CD4-positive, alpha-beta T cell treated with Interleukin-6 for 4 hours (primary cell): Measurements from ENCODE around the gene TEX2.

Experiments
- DNase-seq: peaks from one replicate; pipeline ENCODE4 v3.0.0-alpha.2; 2020; ENCODE audit warnings: mixed read lengths

TEX2 gene, protein sequence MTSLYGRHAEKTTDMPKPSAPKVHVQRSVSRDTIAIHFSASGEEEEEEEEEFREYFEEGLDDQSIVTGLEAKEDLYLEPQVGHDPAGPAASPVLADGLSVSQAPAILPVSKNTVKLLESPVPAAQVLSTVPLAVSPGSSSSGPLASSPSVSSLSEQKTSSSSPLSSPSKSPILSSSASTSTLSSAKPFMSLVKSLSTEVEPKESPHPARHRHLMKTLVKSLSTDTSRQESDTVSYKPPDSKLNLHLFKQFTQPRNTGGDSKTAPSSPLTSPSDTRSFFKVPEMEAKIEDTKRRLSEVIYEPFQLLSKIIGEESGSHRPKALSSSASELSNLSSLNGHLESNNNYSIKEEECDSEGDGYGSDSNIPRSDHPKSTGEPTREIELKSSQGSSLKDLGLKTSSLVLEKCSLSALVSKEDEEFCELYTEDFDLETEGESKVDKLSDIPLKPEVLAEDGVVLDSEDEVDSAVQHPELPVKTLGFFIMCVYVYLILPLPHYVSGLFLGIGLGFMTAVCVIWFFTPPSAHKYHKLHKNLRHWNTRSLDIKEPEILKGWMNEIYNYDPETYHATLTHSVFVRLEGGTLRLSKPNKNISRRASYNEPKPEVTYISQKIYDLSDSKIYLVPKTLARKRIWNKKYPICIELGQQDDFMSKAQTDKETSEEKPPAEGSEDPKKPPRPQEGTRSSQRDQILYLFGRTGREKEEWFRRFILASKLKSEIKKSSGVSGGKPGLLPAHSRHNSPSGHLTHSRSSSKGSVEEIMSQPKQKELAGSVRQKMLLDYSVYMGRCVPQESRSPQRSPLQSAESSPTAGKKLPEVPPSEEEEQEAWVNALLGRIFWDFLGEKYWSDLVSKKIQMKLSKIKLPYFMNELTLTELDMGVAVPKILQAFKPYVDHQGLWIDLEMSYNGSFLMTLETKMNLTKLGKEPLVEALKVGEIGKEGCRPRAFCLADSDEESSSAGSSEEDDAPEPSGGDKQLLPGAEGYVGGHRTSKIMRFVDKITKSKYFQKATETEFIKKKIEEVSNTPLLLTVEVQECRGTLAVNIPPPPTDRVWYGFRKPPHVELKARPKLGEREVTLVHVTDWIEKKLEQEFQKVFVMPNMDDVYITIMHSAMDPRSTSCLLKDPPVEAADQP

DNA sequence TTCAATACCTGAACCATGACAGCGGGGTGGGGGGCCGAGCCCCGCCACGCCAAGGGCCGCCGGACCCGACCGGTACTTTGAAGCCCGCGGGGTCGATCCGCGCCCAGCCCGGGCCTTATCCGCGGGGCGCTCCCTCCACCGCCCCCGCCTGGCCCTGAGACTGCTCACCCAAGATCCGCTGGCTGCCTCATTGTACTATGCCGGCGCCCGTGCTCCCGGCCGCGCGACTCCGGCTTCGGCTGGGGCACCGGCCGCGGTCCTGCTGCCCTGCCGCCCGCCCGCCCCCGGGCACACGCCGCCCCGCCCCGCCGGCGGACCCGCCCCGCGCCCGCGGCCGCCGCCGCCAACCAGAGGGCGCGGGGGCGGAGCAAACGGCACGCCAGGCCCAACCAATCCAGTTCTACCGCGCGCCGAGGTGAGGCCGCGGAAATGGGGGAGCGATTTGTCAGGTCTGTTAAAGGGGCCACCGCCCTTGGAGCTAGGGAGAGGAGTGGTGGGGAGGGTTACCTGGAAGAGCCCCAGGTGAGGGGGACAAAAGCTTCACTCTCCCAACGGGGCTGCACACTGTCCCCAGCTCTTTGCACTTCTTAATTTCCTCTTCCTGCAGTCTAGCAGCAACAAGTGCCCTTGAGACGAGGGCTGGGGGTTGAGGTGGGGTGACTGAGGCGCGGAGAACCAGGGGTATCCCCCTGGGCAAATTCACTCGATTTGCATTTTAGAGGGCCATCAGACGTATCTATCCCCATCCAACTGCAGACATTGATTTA, at the start of gene TEX2:
TSS of gene TEX2 (minus strand) at position 261 of the 767 bp plus-strand sequence. CDS start 49,043 bp downstream, outside the sequence.
- peak; percentile 94 for DNase-seq

DNA sequence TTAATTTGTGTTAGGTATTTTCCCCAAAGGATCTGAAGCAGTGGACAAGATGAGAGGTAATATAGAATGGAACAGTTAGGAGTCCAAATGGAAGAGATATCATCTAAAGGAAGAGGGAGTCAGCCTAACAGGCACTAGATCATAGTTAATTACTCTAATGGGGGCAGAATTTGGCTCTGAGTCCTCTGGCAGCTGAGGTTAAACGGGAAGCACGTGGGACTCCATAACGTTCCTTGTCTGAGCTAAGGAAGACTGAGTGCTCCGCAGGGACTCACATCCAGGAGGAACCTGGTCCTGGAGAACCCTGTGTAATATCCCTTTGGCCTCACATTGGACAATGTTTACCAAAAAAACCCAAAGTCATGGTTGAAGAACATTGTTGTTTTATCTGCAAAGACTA, 46.6 kb upstream of the TEX2 start:
- DNase-seq = no peak

DNA sequence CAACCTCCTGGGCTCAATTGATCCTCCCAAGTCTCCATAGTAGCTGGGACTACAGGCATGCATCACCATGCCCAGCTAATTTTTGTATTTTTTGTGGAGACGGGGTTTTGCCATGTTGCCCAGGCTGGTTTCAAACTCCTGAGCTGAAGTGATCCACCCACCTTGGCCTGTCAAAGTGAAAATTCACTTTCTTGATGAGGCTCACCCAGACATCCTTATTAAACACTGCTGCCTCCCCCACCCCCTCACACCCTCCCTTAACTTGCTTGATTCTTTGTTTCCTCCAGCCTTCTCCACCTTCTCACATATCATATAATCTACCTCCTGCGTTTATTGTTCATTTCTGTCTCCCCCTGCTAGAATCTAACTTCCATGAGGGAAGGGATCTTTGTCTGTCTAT, 46.0 kb upstream of the TEX2 start:
- no peak for DNase-seq

DNA sequence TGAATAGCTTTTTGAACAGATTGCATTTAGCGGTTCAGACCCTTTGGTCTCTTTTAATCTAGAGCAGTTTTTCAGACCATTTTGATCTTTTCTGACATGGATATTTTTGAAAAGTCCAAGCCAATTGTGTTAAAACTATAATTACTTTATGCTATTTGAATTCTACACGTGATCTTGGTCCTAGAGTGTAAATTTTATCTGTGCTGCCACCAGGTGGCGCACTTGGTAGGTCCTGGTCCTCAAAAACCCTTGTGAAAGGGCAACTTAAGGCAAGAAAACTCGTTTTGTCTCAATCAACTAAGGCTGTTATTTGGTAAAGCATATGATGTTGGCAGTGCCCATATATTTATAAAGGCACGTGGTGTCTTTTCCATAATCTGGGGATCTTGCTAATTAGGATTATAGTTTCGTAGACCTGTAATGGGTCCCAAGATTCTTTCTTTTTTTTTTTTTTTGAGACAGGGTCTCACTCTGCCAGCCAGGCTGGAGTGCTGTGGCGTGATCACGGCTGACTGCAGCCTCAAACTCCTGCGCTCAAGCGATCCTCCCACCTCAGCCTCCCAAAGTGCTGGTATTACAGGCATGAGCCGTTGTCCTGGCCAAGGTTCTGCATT, 43.9 kb upstream of the TEX2 start:
- peak; percentile 80 for DNase-seq

DNA sequence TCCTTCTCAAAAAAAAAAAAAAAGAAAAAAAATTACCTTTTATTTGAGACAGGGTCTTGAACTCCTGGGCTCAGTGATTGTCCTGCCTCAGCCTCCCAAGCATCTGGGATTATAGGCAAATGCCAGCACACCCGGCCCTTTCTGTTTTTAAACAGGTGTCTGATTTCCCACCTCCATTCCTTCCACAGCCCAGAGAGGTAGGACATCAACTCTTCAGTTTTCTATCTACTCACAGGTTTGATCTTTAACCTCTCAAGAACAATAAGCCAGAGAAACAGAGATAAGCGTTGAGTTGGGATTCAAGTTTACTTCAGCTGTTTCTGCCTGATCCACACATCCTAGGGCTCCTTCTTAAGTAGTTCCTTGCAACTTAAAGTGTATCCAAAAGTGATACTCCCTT, 41.5 kb upstream of the TEX2 start:
- DNase-seq = no peak

DNA sequence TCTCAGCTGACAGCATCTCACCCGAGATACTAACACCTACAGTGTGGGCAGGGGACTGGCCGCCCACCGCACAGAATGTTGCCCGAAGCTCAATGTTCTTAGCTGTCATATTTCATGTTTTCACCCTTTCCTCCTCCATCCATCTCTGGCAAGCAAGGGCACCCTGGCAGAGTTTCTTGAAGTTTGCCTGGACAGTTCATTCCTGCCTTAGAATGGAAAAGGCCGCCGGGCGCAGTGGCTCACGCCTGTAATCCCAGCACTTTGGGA, 37.6 kb upstream of the TEX2 start:
- no peak for DNase-seq

DNA sequence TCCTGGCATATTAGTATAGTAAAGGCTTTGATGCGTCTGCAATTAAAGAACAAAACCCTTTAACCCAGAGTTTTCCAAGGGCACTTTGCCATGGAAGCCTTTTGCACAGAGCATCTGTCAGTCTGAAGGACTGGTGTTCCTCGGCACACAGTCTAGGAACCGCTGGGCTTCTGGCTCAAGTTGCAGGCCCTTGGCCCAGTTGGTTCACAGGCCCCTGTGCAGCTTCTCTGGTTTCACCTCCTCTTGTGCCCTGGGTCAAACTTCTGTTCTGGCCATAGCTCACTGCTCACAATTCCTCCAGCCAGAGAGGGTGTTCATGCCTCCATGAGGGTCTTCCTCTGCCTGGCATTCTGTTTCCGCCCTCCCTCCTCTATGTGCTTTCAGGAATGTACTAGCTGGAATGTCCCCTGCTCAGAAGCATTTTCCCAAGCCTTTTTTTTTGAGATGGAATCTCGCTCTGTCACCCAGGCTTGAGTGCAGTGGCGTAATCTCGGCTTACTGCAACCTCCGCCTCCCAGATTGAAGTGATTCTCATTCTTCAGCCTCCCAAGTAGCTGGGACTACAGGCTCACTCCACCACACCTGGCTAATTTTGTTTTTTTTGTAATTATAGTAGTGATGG, 34.5 kb upstream of the TEX2 start:
- DNase-seq = no peak

DNA sequence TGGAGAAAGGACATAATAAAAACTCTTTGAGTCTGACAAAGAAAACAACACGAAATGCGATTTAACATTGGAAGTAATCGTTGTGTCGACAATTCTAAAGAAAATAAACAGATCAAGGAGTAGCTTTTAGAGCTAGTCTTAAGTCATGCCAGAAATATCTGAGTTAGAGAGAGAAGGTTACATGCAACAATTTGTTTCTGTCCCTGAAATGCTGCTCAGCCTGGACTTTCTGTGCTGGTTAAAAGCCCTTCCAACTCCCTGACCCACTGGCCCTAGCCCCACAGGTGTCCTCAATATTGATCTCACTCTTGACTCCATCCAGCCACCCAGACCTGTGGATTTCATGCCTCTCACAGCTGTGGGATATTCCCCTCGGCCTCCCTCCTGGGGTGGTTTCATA, 33.2 kb upstream of the TEX2 start:
- DNase-seq = no peak

DNA sequence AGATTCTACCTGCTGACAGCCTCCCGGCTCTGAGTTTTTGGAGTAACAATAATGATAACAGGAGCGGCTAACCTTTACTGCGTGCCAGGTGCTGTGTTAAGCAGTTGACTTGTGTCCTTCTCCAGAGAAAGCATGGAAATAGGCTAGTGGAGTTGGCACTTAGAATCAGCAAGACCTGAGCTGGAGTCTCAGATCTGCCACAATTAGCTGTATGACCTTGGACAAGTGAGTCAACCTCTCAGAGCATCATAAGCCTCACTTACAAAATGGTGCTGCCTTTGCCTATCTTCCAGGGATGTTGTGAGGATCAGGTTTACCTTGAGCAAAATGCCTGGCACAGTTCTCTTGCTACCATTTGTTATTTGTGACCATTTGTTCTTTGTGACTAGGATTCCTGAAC, 32.1 kb upstream of the TEX2 start:
- DNase-seq = no peak

DNA sequence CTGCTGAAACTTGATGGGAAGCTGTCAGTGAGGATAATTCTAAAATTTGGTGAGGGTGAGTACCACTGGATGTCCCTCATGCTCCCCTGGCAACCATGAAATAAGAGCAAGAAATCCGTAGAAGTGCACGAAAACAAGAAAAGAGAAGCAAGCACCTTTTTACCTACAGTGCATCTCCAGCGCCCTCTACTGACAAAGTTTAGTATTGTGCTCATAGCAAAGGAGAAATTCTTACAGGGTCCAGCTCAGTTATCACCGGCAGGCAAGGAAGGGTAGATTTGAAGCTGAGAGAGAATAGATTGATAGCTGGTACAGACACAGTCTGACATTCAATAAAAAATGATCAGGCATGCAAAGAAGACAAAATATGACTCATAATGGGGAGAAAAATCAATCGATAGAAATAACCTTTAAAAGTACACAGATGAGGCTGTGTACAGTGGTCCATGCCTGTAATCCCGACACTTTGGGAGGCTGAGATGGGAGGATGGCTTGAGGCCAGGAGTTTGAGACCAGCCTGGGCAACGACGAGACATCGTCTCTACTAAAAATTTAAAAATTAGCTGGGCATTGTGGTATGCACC, 28.3 kb upstream of the TEX2 start:
- no peak for DNase-seq

DNA sequence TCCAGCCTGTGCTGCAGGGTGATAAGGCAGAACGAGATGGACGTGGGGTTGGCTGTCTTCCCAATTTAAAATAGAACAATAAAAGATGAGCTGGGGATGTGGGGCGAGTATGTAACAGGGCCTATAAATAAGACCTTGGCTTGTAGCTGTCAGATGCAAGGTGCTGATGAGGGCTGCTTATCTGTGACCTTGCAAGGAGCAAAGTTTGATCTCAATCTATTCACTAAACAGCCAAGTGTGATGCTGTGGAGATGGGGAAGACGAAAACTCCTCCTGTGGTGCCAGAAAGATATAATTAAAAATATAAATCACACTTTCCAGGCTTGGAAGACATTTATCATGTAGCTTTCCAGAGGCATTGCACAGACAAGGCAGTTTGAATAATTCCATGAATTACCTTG, 26.7 kb upstream of the TEX2 start:
- DNase-seq = no peak

DNA sequence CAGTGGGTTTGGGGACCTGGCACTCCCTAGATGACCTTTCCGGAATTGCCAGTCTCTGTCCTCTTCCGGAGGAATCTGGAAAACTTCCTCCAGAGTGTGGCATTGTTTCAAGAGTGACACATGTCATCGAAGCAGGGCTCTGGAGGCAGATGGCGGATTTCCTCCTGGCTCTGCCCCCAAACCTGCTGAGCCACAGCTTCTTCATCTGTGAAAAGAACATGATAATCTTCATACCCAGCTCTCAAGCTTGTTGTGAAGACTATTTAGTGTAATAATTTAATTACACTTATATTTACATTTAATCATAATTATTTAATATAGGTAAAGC, 19.7 kb upstream of the TEX2 start:
- no peak for DNase-seq

DNA sequence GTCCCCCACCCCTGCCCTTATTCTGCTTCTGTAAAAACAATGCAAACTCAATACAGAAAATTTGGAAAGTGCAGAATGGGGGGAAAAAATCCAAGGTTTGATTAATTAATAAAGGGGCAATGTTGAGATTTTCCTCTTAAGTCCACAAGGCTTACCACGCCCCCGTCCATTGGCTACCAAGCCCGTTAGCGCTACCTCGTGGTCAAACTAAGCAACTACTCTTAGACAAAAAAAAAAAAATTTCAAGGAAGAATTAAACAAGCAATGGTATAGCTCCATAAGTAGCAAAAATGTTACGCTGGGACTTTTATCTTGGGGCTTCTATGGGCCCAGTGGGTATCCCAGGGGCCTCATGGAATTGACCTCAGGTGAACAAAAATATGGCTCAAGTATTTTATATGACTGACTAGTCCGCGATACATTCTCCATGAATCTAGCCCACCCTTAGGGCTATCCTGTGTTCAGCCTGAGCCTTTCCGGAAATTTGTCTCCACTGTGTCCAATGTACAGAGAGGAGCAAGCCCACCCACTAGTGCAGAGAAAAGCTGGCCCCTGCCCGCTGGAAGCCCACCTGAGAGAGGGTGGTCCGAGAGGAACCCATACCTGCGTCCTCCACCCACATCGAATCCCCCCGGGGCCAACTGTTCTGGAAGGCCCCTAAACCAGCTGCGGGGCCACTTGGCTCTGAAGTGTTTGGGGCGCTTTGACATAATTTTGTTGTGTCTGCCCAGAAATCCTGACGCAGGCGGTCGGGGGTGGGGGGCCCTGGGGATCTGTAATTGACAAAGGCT, 19.1 kb upstream of the TEX2 start:
- DNase-seq = peak; percentile 65

DNA sequence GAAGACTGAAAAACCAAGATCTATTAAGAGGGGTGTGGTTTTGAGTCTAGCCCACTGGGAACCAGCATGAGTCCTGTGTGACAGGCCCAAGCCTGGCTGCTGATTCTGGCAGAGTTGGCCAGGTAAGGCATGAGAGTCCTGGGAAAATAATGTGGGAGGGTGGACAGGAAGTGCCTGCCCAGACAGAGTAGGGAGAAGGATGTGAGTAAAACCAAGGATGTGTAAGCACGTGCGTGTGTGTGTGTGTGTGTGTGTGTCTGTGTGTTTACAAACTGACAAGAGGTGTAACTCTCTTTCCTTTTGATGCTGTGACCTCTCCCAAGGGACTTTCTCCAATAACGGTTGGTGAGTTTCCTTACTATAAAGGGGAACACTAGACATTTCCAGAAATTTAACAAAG, 15.6 kb upstream of the TEX2 start:
- DNase-seq = no peak

DNA sequence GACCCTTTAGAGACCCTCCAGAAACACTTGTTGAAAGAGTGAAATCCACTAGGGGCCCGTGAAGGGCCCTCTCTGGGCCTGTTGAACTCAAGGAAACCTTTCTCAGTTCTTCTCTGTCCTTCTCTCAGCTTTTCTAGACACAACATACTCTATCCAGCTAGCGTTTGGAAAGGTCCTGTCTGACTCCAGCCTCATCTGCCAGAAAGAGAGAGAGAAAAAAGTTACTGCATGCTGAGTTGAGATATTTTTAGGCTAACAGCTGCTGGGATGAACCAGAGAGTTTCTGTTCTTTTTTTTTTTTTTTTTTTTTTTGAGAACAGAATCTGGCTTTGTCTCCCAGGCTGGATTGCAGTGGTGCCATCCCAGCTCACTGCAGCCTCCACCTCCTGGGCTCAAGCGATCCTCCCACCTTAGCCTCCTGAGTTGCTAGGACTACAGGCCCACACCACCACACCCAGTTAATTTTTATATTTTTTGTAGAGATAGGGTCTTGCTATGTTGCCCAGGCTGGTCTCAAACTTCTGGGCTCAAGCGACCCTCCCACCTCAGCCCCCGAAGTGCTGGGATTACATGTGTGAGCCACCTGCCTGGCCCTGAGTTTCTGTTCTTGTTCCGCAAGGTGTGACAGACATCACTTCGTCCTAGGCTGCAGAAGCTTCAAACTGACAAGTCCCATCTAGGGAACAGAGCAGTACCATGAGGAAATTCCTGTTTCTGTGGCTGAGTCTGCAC, 14.9 kb upstream of the TEX2 start:
- DNase-seq = no peak

DNA sequence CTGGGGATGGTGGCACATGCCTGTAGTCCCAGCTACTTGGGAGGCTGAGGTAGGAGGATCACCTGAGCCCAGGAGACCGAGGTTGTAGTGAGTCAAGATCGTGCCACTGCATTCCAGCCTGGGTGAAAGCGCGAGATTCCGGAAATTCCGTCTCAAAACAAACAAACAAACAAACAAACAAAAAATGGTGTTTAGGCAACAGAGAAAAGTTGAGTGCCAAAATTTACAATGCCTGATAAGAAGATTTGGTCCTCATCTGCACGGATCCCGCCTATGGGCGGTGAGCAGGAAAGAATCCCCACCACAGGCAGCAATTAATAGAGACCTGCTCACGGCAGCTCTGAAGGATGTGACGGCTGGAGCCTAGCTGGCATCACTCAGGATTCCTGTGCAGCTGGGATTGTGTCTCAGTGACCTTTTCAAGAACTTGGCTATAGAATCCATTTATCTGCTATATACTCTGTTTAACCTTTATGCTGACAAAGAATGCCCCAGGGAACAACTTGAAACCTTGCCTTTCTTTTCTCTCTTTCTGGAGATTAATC, 14.0 kb upstream of the TEX2 start:
- DNase-seq = no peak

DNA sequence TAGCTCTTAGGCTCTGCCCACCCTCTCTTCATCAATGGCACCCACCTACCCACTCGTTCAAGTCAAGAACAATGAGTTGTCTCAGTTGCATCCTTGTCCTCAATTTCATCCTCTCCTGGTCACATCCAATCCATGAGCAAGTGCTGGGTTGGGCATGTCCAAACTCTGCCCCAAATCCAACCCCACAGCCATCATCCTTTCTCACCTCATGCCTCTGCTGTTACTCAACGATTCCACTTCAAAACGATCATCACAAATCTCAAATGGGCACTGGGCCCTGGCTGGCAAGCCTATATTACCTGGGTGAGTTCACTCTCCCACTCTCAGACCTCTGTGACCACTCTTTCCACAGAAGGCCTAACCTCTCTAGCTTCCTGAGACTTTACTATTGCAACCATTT, 12.0 kb upstream of the TEX2 start:
- DNase-seq = no peak

DNA sequence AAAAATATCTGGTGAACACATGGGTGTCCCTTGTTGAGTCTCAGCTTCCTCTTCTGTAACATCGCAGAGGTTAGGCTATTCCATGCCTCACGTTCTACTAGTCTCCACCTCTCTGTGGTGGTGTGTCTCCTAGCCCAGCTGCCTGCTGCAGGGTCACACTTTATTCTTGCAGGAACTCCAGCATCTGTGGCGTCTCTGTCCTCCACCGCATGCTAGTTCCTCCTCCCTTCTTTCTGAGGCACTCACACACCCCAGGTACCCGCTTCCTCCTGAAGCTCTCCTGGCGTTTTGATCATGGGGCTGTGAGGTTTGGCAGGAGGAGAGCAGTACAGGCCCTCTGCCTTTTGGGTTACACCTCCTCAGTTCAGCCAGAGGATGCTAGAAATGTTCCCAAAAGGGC, 9.9 kb upstream of the TEX2 start:
- DNase-seq = peak; percentile 28

DNA sequence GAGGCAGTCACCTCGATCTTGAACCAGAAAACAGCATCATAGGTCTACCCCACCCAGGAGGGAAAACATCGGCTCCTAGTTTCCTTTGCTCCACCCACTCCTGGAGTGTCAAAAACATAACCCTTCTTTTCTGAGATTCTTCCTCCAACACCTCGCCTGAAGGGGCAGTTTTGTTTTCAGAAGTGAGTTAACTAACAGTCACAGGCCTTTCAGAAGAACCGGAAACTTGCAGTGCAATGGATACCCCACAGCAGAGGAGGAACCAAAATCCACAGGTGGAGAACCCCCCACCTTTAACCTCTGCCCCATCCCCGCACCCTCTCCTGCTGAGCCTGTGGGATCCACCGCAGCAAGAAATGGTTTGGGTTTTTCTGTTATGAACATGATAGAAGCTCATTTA, 7.8 kb upstream of the TEX2 start:
- DNase-seq = no peak
